Measurements from ENCODE around the gene SND1.

Gene SND1

GRCh38 chr7:128044064-128044463 is 392.1 kb downstream of the SND1 start:
- no peak for DNase-seq (ENCODE audit: low spot score)
- Histone ChIP-seq H3K27me3 (ENCODE audit: insufficient read depth, poor library complexity, severe bottlenecking) (no peaks in the 10 kb centered on the region), H3K4me1 (ENCODE audit: insufficient read depth, poor library complexity, severe bottlenecking) (peaks cover 11% of the 10 kb centered on the region), H3K4me3 (ENCODE audit: severe bottlenecking) (no peak overlapping the region), H3K36me3 (ENCODE audit: low read depth) (peaks cover 6% of the 10 kb centered on the region; the same call in 1 of the 2 replicates), H3K9me3 (ENCODE audit: severe bottlenecking) (no peaks in the 10 kb centered on the region), H3K27ac (ENCODE audit: poor library complexity, severe bottlenecking) (no peak overlapping the region)
- no peak for TF ChIP-seq CTCF (IDR thresholded peaks at IDR 0.05; ENCODE audit: poor library complexity, severe bottlenecking)
- no peak for ATAC-seq (ENCODE audit: low read depth)

GRCh38 chr7:128045158-128045557 is 393.2 kb downstream of the SND1 start:
- Histone ChIP-seq H3K27me3 (ENCODE audit: insufficient read depth, poor library complexity, severe bottlenecking) (no peaks in the 10 kb centered on the region), H3K4me3 (ENCODE audit: severe bottlenecking) (no peak overlapping the region), H3K27ac (ENCODE audit: poor library complexity, severe bottlenecking) (no peak overlapping the region), H3K36me3 (ENCODE audit: low read depth) (peaks cover 6% of the 10 kb centered on the region; the same call in 1 of the 2 replicates), H3K9me3 (ENCODE audit: severe bottlenecking) (no peaks in the 10 kb centered on the region), H3K4me1 (ENCODE audit: insufficient read depth, poor library complexity, severe bottlenecking) (peaks cover 11% of the 10 kb centered on the region)
- DNase-seq (ENCODE audit: low spot score) (no peak), ATAC-seq (ENCODE audit: low read depth) (no peak)
- TF ChIP-seq CTCF (IDR thresholded peaks at IDR 0.05; ENCODE audit: poor library complexity, severe bottlenecking) = no peak

GRCh38 chr7:128045766-128046165 is 393.8 kb downstream of the SND1 start:
- H3K4me1 ChIP-seq (ENCODE audit: insufficient read depth, poor library complexity, severe bottlenecking) = peaks cover 9% of the 10 kb centered on the region
- H3K27ac ChIP-seq (ENCODE audit: poor library complexity, severe bottlenecking) = no peak overlapping the region
- ATAC-seq (ENCODE audit: low read depth) (no peak), DNase-seq (ENCODE audit: low spot score) (no peak)
- TF ChIP-seq CTCF (IDR thresholded peaks at IDR 0.05; ENCODE audit: poor library complexity, severe bottlenecking) = no peak
- H3K27me3 ChIP-seq (ENCODE audit: insufficient read depth, poor library complexity, severe bottlenecking) = no peaks in the 10 kb centered on the region
- peaks cover 6% of the 10 kb centered on the region; the same call in 1 of the 2 replicates for H3K36me3 ChIP-seq (ENCODE audit: low read depth)
- H3K4me3 ChIP-seq (ENCODE audit: severe bottlenecking) = no peak overlapping the region
- H3K9me3 ChIP-seq (ENCODE audit: severe bottlenecking) = no peaks in the 10 kb centered on the region

GRCh38 chr7:128052404-128052803 is 400.4 kb downstream of the SND1 start:
- H3K4me1 ChIP-seq (ENCODE audit: insufficient read depth, poor library complexity, severe bottlenecking) = peaks cover 4% of the 10 kb centered on the region
- H3K36me3 ChIP-seq (ENCODE audit: low read depth) = no peaks in the 10 kb centered on the region
- no peak for ATAC-seq (ENCODE audit: low read depth)
- no peaks in the 10 kb centered on the region for H3K27me3 ChIP-seq (ENCODE audit: insufficient read depth, poor library complexity, severe bottlenecking)
- no peak for DNase-seq (ENCODE audit: low spot score)
- no peaks in the 10 kb centered on the region for H3K9me3 ChIP-seq (ENCODE audit: severe bottlenecking)
- H3K4me3 ChIP-seq (ENCODE audit: severe bottlenecking) = no peak overlapping the region
- no peak overlapping the region for H3K27ac ChIP-seq (ENCODE audit: poor library complexity, severe bottlenecking)
- TF ChIP-seq CTCF (IDR thresholded peaks at IDR 0.05; ENCODE audit: poor library complexity, severe bottlenecking) = no peak

- H3K36me3 ChIP-seq (ENCODE audit: low read depth) = no peaks in the 10 kb centered on the region
- no peaks in the 10 kb centered on the region for H3K27me3 ChIP-seq (ENCODE audit: insufficient read depth, poor library complexity, severe bottlenecking)
- no peak overlapping the region for H3K27ac ChIP-seq (ENCODE audit: poor library complexity, severe bottlenecking)
- peaks cover 4% of the 10 kb centered on the region for H3K4me1 ChIP-seq (ENCODE audit: insufficient read depth, poor library complexity, severe bottlenecking)
- ATAC-seq (ENCODE audit: low read depth) = no peak
- no peak for TF ChIP-seq CTCF (IDR thresholded peaks at IDR 0.05; ENCODE audit: poor library complexity, severe bottlenecking)
- H3K9me3 ChIP-seq (ENCODE audit: severe bottlenecking) = no peaks in the 10 kb centered on the region
- H3K4me3 ChIP-seq (ENCODE audit: severe bottlenecking) = no peak overlapping the region
- DNase-seq (ENCODE audit: low spot score) = no peak
Observed at GRCh38 chr7:128053023-128053422, 401.0 kb downstream of the SND1 start.
